Transverse colon (tissue), 3 donors: ENCODE measurements around the gene SMG5.

Source experiments
- CTCF ChIP-seq, 5 experiments: fragments of 200-600 bp in 3 of 5; fragments of 450-650 bp in 2 of 5; sonication (generic) in 3 of 5; IDR thresholded peaks; 1 replicate in 2 of 5; 2 replicates in 3 of 5; pipeline ENCODE4 v1.5.1; 2016 to 2017; ENCODE audit warnings: antibody characterized with exemption in 5 of 5, inconsistent platforms in 3 of 5, mild to moderate bottlenecking in 2 of 5, moderate library complexity in 1 of 5
- EP300 ChIP-seq: sonication (generic); formaldehyde crosslinking; IDR thresholded peaks from one replicate; pipeline ENCODE4 v1.6.1; 2017; ENCODE audit warnings: antibody characterized with exemption, low read depth
- POLR2A ChIP-seq: fragments of 450-650 bp; IDR thresholded peaks from one replicate; pipeline ENCODE4 v1.6.1; 2016; ENCODE audit warnings: antibody characterized with exemption, mild to moderate bottlenecking, moderate library complexity

- TF ChIP-seq CTCF (IDR thresholded peaks at IDR 0.05) (no peak), POLR2A (no peak), EP300 (no peak)
Observed at GRCh38 chr1:156229809-156230472, 52.7 kb downstream of the SMG5 start.
